Dedifferentiated amniotic fluid mesenchymal stem cell (primary cell): Measurements from ENCODE around the gene MFAP4.

Experiments used
- DNase-seq: peaks from one replicate; pipeline ENCODE4 v3.0.0-alpha.2; 2016; ENCODE audit errors: extremely low spot score

Gene MFAP4

GRCh38 chr17:19348081-19348650 lies 38.8 kb downstream of the MFAP4 start:
- DNase-seq, result no peak

- DNase-seq, result no peak
Observed at GRCh38 chr17:19347323-19348080, 39.5 kb downstream of the MFAP4 start.

GRCh38 chr17:19346351-19347255 lies 40.4 kb downstream of the MFAP4 start:
- peak; percentile 72 for DNase-seq

GRCh38 chr17:19345486-19346350 lies 41.3 kb downstream of the MFAP4 start:
- no peak for DNase-seq

GRCh38 chr17:19345067-19345460 lies 41.9 kb downstream of the MFAP4 start:
- no peak for DNase-seq

- DNase-seq, result no peak
Observed at GRCh38 chr17:19344311-19345066, 42.5 kb downstream of the MFAP4 start.

GRCh38 chr17:19343671-19344151 lies 43.3 kb downstream of the MFAP4 start:
- DNase-seq, result no peak

- DNase-seq, result no peak
Observed at GRCh38 chr17:19343256-19343630, 43.7 kb downstream of the MFAP4 start.

- no peak for DNase-seq
Observed at GRCh38 chr17:19342611-19343255, 44.3 kb downstream of the MFAP4 start.

- no peak for DNase-seq
Observed at GRCh38 chr17:19341641-19342610, 45.1 kb downstream of the MFAP4 start.

- no peak for DNase-seq
Observed at GRCh38 chr17:19341211-19341631, 45.8 kb downstream of the MFAP4 start.

- DNase-seq, result no peak
Observed at GRCh38 chr17:19339341-19339815, 47.6 kb downstream of the MFAP4 start.

- no peak for DNase-seq
Observed at GRCh38 chr17:19338031-19338990, 48.7 kb downstream of the MFAP4 start.

- DNase-seq, result no peak
Observed at GRCh38 chr17:19337712-19338023, 49.3 kb downstream of the MFAP4 start.

- DNase-seq, result no peak
Observed at GRCh38 chr17:19336938-19337711, 49.9 kb downstream of the MFAP4 start.

- no peak for DNase-seq
Observed at GRCh38 chr17:19335951-19336631, 50.9 kb downstream of the MFAP4 start.
